ENCODE data around the gene SPATA21.

The SPATA21 gene

DNA sequence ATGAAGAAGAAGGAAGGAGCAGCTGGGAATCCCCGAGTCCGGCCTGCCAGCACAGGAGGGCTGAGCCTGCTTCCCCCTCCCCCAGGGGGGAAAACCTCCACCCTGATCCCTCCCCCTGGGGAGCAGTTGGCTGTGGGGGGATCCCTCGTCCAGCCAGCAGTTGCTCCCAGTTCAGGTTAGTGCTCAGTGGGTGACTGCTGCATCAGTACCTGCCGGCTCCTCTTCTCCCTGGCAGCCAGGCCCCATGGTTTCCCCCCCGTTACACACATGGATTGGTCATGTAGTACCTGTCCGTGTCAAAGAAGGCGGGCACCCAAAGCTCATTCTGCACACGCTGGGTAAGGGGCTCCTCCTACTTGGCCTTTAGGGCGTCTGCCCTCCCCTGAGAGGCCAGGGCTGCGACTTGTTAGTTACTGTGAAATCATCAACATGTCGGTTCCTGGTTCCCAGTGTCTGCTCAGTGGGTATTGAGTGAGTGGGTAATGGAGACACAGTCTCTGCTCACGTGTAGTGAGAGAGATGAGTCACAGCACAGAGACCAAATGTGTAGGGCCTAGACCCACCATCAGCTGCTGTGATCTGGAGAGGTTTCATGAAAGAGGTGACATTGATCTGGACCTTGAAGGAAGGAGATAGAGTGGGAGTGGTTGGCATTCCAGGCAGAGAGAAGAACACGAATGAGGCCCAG is 14.8 kb upstream of the SPATA21 start:
- DNase-seq (ENCODE audit: low read depth in 3 of 3, low spot score in 1 of 3), result no peak

DNA sequence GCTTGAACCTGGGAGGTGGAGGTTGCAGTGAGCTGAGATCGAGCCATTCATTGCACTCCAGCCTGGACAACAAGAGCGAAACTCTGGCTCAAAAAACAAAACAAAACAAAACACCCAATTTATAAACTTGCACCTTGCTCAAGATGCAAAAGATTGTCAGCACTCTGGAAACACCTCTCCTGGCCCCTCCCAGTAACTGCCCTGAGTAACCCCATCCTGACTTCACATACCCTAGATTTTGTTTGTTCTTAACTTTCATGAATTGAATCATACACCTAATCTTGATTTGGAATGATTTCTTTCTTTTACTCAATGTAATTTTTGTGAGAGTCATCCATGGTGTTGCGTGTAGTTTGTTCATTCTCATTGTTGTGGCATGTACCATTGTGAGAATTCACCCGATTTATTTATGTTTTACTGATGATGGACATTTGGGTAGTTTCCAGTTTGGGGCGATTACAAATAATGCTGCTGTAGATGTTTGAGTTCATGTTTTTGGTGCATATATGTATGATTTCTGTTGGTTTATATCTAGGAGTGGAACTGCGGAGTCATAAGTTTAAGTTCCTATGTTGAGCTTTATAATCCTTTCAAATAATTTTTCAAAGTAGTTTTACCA is 13.7 kb upstream of the SPATA21 start:
- DNase-seq (ENCODE audit: low read depth in 3 of 3, low spot score in 1 of 3), result no peak

DNA sequence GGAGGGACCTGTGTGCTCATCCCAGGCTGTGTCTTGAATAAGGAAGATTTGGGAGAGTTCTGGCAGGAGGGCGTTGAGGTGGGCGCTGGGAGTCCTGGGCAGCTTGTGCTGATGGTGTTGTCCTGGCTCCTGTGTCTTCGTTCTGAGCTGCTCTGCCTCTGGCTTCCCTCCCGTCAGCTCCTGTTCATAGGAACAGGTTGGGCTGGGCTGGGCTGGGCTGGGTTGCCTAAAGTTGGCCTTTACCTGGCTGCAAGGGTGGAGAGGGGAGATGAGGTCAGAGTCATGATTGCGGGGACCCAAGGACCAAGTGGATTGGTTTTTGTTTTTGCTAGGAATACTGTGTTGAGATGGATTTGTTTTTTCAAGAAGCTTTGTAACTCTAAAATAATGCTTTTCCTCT is 12.4 kb upstream of the SPATA21 start:
- DNase-seq (ENCODE audit: low read depth in 3 of 3, low spot score in 1 of 3), result no peak

DNA sequence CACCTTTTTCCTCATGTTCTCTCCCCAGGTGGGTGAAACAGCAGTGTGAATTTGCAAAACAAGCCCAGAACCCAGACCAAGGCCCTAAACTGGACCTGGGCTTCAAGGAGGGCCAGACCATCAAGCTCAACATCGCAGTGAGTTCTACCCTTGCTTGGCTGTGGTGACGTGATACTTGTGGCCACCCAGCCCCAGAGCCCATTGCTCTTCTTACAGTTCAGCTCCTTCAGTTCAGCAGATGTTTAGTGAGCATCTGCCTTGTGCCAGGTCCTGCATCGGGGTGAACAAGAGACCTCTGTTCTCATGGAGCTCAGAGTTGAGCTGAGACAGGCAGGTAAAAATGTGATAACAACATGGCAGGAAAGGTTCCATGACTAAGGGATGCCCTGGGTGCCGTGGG is 11.8 kb upstream of the SPATA21 start:
- no peak for DNase-seq (ENCODE audit: low read depth in 3 of 3, low spot score in 1 of 3)

DNA sequence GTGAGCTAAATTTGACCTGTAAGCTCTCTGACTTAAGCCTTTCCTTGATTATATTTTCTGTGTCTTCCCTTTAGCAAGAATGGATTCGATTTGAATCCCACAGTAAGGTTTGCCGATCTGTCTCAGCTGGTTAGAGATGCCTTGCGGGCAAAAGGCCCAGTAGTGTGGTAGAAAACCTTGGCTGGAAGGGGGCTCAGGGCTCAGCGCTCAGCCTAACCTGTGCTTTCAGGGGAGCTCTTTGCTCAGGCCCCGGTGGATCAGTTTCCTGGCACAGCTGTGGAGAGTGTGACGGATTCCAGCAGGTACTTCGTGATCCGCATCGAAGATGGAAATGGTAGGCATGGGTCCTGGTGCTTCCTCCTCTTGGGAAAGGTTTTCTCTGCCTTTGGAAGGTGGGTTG is 10.4 kb upstream of the SPATA21 start:
- no peak for DNase-seq (ENCODE audit: low read depth in 3 of 3, low spot score in 1 of 3)

DNA sequence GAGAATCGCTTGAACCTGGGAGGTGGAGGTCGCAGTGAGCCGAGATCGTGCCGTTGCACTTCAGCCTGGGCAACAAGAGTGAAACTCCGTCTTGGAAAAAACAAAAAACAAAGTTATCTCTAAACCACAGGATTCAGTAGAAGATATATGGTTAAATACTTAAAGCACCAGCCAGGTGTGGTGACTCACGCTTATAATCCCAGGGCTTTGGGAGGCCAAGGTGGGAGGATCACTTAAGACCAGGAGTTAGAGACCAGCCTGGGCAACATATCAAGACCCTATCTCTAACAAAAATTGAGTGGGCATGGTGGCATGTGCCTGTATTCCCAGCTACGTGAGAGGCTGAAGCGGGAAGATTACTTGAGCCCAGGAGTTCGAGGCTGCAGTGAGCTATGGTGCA is 8.9 kb upstream of the SPATA21 start:
- no peak for DNase-seq (ENCODE audit: low read depth in 3 of 3, low spot score in 1 of 3)

DNA sequence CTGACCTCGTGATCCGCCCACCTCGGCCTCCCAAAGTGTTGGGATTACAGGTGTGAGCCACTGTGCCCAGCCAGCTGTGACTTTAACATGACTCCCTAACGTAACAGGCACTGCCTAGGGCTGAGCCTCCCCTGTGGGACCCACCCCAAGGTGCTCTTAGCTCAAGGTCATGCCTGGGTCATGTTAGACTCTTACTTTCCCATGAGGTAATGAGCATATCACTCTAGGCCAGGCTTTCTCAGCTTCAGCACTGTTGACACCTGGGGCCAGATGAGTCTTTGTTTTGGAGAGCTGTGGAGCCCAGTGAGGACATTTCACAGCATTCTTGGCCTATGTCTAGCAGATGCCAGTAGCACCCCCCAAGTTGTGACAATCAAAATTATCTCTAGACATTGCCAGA is 7.8 kb upstream of the SPATA21 start:
- no peak for DNase-seq (ENCODE audit: low read depth in 3 of 3, low spot score in 1 of 3)

DNA sequence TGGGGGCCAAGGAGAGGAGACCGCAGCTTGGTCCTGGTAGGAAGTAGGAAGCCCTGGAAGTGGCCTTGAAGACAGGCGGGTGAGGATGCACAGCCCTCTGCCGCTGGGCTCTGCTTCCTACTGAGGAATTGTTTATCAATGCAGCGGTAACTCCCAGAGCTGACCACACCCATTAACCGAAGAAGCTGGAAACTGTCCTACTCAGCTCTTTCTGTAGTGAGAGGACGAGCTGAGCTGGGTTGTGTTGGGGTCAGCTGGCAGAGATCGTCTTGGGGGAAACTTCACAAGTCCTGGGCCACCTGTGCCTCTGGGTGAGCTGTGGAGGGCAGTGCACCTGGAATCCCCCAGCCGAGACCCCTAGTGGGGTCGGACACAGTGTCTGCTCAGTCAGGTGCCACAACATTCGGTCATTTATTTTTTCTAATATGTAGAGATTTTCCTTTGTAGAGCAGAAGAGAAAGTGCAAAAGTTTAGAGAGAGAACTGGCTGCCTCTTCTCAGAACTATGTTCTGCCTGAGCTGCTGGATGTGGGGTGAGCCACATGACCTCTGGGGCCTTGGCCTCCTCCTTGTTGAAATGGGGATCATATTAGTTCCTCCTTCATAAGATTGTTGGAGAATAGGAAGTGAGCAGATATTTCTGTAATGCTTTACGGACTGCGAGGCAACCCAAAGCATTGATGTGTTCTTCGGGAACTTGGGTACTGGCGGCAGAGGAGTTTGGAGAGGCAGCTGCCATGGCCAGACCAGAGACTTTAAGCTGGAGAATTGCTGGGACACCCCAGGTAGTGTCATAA is 6.9 kb upstream of the SPATA21 start:
- DNase-seq (ENCODE audit: low read depth in 3 of 3, low spot score in 1 of 3), result no peak

DNA sequence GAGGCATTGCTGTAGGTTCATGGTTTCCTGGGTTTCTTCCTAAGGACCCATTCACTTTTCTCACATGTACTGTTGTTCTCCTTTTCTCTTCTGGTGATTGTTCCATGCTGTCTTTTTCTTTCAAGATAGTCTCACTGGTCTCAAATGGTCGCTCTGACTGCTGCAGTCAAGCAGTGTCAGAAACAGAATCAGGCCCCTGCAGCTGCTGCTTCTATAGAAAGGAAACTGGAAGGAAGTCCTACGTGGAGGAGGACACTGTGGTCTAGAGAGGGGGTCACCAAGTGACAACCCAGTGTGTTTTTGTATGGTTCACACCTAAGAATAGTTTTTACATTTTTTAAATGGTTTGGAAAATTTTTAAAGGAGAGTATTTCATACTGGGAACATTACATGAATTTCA is 5.7 kb upstream of the SPATA21 start:
- no peak for DNase-seq (ENCODE audit: low read depth in 3 of 3, low spot score in 1 of 3)

DNA sequence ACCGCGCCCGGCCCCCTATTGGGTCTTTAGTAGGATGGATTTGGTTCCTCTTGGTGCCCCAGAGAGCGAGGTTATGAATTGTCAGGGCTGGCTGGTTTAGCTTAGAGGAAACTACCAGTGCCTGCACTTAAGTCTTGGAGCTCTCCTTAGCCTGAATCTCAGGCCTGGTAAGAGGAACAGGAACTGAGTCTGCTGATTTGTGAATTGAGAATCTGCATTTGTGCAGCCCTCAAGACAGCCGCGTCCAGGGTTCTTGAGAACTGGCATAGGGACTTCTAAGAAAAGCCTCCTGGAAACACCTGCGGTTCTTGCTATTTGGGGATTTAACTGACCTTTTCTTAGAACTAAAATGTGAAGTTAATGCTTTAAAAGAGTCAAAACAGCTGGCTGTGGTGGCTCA is 5.0 kb upstream of the SPATA21 start:
- no peak for DNase-seq (ENCODE audit: low read depth in 3 of 3, low spot score in 1 of 3)

DNA sequence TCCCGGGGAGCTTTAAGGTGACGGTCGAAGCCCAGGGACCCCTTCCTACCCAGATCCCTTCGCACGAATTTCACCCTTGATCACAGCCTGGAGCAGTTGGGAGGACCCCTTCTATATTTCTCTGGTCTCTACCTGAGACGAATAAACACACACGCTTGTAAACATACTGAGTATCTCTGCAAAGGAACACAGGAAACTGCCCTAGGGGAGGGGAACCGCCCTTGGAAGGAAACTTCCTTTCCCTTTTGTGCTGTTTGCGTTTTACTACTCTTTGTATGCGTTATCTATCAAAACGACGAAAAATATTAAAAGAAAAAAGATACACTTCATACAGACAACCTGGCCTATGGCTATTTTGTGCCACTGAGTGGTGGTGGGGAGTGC is 4.0 kb upstream of the SPATA21 start:
- no peak for DNase-seq (ENCODE audit: low read depth in 3 of 3, low spot score in 1 of 3)

DNA sequence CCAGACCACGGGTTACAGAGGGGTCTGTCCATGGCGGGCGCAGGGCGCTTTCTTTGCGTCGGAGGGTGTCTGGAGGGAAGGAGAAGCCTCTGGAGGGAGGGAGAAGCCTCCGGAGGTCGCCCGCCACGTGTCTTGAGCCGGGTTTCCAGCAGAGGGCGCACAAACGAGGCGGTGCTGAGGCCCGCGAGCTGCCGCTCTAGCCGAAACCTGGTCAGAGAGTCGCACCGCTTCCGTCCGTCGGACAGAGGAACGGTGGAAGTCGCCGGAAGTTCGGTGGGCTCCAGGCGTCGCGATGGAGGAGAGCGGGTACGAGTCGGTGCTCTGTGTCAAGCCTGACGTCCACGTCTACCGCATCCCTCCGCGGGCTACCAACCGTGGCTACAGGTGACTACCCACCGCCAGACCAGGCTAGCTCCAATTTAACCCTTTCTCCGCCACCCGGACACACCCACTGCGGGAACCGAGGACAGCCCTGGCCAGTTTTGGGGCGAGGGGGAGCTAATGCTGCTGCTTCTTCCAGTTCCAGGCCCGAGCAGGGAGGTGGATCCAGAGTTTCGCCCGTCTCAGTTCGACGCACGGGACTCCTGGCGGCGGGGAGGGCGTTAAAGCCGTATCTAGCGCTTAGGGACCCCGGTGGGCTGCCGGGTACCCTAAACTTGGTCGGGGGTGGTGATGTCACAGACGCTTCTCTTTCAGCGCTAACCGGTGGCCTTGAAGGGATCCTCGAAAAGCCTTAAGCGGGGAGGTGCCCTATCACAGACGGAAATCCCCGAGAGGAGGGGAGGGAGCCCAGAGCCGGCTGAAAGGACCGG is 3.5 kb upstream of the SPATA21 start, which contains the start of gene NECAP2:
NECAP2 (plus strand) TSS at position 255 of the 812 bp plus-strand sequence; CDS start at position 293, 38 bp downstream.
- DNase-seq (ENCODE audit: low read depth in 3 of 3, low spot score in 1 of 3), result peak; percentile 86 to 93 (median 88)

DNA sequence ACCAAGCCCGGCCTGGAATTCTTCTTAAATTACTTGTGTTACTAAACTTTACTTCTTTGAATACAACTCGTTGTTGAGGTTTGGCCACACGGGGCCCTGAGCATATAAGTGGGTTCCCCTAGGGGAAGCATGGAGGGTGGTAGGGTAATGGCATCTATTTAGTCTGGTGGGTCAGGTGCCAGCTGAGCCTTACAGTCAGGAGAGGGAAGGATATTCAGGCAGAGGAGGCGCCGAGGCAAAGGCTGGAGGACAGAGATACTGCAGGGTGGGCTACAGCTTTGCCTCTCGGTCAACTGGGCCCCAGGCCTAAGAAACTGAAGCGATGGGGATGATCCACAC is 2.9 kb upstream of the SPATA21 start:
- no peak for DNase-seq (ENCODE audit: low read depth in 3 of 3, low spot score in 1 of 3)

DNA sequence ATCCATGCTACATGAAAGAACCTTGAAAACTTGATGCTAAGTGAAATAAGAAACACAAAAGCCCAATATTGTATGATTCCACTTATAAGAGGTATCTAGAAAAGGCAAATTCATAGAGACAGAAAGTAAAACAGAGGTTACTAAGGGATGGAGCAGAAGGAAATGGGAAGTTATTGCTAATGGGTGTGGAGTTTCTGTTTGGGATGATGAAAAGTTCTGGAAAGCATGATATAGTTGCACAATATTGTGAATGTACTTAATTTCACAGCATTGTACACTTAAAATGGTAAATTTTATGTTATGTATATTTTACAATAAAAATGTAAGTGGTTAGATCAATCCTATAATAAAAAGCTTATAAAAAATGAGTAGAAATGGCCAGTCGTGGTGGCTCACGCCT is 1.7 kb upstream of the SPATA21 start:
- no peak for DNase-seq (ENCODE audit: low read depth in 3 of 3, low spot score in 1 of 3)

DNA sequence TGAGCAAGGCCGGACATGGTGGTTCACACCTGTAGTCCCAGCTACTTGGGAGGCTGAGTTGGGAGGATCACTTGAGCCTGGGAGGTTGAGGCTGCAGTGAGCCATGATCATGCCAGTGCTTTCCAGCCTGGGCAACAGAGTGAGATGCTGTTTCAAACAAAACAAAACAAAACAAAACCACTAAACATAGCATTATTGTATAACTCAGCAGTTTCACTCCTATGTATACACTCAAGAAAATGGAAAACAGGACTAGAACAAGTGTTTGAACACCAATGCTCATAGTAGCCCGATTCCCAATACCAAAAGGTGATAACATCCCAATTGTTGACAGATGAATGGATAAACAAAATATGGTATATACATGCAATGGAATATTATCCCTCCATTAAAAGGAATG is 1.3 kb upstream of the SPATA21 start:
- no peak for DNase-seq (ENCODE audit: low read depth in 3 of 3, low spot score in 1 of 3)

DNA sequence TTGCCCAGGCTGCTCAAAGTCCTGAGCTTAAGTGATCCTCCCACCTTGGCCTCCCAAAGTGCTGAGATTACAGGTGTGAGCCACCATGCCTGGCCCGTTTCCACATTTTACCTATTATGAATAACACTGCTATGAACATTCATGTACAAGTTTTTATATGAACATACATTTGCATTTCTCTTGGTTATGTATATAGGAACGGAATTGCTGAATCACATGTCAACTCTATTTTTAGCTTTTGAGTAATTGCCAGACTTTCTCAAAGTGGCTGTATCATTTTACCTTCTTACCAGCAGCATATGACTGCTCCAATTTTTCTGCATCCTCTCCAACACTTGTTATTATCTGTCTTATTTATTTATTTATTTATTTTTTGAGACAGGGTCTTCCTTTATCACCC is 2.7 kb downstream of the SPATA21 start:
- no peak for DNase-seq (ENCODE audit: low read depth in 3 of 3, low spot score in 1 of 3)

DNA sequence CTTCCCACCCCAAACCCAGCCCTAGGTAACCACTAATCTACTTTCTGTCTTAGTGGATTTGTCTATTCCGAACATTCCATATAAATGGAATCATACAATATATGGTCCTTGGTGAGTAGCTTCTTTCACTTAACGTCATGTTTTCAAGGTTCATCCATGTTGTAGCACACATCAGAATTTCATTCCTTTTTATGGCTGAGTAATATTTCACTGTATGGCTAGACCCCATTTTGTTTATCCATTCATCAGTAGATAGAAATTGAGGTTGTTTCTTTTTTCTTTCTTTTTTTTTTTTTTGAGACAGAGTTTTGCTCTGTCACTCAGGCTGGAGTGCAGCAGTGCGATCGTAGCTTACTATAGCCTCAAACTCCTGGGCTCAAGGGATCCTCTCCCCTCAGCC is 3.2 kb downstream of the SPATA21 start:
- DNase-seq (ENCODE audit: low read depth in 3 of 3, low spot score in 1 of 3), result no peak

DNA sequence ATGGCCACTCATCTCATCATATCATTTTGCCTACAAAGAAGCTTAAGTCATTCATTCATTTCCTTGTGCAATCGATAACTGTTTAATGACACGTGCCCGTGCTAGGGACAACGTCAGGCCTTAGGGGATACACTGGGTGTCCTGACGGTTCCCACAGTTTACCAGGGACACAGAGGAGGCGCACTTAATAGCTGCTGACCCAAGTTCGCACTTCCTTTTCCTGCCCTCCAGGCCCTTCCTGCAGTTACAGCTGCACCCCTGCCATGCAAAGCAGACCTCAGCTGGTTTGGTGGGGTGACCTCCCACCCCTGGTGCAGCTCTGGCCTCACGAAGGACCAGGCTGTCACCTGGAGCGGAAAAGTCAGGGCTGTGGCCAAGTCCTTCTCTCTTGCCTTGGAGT is 4.2 kb downstream of the SPATA21 start:
- no peak for DNase-seq (ENCODE audit: low read depth in 3 of 3, low spot score in 1 of 3)

DNA sequence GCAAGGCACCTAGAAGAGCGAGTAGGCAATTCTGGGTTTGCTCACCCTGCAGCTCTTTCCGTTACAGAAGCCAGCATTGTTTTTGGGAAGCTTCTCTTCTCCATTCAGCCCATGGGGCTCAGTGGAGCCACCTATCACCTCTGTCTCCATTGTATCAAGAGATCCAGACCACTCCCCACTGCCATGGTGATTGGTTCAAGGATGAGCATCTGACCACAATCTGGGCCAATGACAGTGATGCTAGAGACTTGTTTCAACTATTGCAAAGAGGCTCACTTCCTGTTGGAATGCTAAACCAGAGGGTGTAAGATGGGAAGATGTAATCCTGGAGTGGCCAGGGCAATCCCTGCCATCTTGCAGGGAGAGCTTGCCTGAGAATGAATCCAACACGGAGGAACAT is 6.6 kb downstream of the SPATA21 start:
- DNase-seq (ENCODE audit: low read depth in 3 of 3, low spot score in 1 of 3), result no peak

DNA sequence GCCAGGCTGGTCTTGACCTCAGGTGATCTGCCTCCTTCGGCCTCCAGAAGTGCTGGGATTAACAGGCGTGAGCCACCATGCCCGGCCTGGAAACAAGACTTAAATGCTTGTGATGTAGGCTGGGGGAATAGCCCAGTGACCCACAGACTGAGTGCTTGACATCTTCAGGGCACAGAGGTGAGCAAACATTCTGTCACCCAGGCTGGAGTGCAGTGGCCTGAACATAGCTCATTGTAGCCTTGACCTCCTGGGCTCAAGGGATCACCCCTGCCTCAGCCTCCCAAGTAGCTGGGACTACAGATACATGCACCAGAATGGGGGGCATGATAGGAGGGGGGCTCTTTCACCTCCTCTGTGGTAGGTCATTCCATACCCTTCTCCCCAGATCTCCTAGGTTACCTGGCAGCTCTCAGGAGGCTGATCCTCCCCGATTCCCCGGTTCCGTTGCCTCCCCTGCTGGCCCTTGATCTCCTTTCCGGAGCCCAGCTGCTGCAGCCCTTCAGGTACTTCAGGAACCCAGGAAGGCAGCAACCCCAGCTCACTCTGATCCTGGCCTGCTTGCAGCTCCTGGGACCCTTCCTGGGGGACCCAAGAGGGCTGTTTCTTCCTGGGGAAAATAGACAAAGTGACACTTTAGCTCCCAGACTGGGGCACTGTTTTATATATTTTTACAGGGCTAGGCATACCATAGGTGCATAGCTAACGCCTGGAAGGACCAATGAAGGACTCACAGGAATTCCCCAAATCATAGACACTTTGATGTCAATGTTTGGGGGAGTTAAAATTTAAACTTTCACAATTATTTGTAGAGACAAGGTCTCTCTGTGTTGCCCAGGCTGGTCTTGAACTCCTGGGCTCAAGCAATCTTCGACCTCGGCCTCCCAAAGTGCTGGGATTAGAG is 11.8 kb downstream of the SPATA21 start:
- DNase-seq (ENCODE audit: low read depth in 3 of 3, low spot score in 1 of 3), result no peak

DNA sequence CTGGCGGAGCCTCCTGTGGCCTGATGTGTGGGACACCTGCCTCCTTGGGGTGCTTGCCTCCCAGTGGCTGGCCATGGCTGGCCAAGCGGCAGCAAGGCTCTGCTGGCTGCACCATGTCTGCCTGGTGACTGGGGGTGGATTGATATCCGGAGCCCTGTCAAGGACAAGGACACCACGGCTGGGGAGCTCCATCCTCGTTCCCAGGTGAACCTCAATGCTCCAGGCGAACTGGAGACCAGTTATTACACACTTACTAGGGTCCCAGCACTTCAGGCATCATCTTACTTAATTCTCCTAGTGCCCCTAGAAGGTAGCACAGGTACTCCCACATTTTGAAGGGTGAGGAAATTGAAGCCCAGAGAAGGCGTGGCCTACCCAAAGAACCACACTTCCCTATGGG is 15.2 kb downstream of the SPATA21 start:
- no peak for DNase-seq (ENCODE audit: low read depth in 3 of 3, low spot score in 1 of 3)
